Spinal cord (tissue), 10 donors: Measurements from ENCODE around the gene DNAL4. TPM values are rescaled to one million over a fixed set of nuclear protein-coding genes. Genes with fewer than 3 reads are reported as not detected.
A peak's percentile ranks its signal among the peaks of the same experiment; 100 is the strongest.

Experiments
- DNase-seq, 6 donors: peaks; one replicate each; pipeline versions ENCODE4 v3.0.0 to v3.0.0-alpha.2; 2013 to 2015; ENCODE audit warnings: low spot score in 6 of 6, low read depth in 4 of 6
- H3K27ac ChIP-seq: one replicate; pipeline ENCODE4 v1.5.1; 2013; ENCODE audit warnings: low read depth, low read length, control low read depth
- H3K27me3 ChIP-seq: one replicate; pipeline ENCODE4 v1.6.1; 2013; ENCODE audit warnings: low read length; ENCODE audit not compliant: control insufficient read depth, insufficient read depth
- H3K36me3 ChIP-seq: one replicate; pipeline ENCODE4 v1.6.1; 2013; ENCODE audit warnings: low read length; ENCODE audit not compliant: control insufficient read depth, insufficient read depth
- H3K4me1 ChIP-seq: one replicate; pipeline ENCODE4 v1.6.1; 2013; ENCODE audit warnings: low read length; ENCODE audit not compliant: control insufficient read depth, insufficient read depth
- H3K4me3 ChIP-seq: one replicate; pipeline ENCODE4 v1.5.1; 2013; ENCODE audit warnings: low read depth, low read length, control low read depth
- H3K9me3 ChIP-seq: one replicate; pipeline ENCODE4 v1.6.1; 2013; ENCODE audit warnings: low read length; ENCODE audit not compliant: control insufficient read depth, insufficient read depth
- WGBS: methylation state at CpG from one replicate; pipeline ENCODE4 v1.1.5; 2013; ENCODE audit warnings: missing lambda C conversion rate; ENCODE audit not compliant: insufficient coverage; 5-methylcytosine and 5-hydroxymethylcytosine counted together
- polyA plus RNA-seq, 2 donors: library from polyadenylated mRNA; unstranded; fragments of 120-200 nt; gene quantifications; one replicate each; pipeline ENCODE4 v1.2.1, GENCODE V29; 2013; ENCODE audit not compliant: insufficient read length in 2 of 2
- total RNA-seq, 2 donors: library from RNA; depleted of rRNA in 1 of 2; stranded (reverse); fragments of 120-200 nt in 1 of 2; fragments of >200 nt in 1 of 2; gene quantifications; one replicate each; pipeline versions ENCODE4 v1.2.3 to v1.2.4, GENCODE V29; 2013 to 2014
- donor health status: healthy.

The DNAL4 gene
- total and polyA plus RNA-seq, 4 donors = 9.0 to 31.0 (median 21.6) TPM

- H3K9me3 ChIP-seq = no peaks in the 10 kb centered on the region
- H3K27me3 ChIP-seq = no peaks in the 10 kb centered on the region
- peak in 1 of 6 donors; percentile 43 for DNase-seq
- WGBS = 49% methylated on average over 5 of the region's 13 CpGs
- H3K27ac ChIP-seq = no peak overlapping the region
- peaks cover 66% of the 10 kb centered on the region for H3K36me3 ChIP-seq
- H3K4me1 ChIP-seq = peaks cover 41% of the 10 kb centered on the region
- H3K4me3 ChIP-seq = no peak overlapping the region
Measured at GRCh38 chr22:38782402-38783094, 11.4 kb downstream of the DNAL4 start.

GRCh38 chr22:38781033-38781432 lies 12.9 kb downstream of the DNAL4 start:
- peaks cover 71% of the 10 kb centered on the region for H3K36me3 ChIP-seq
- no peak overlapping the region for H3K27ac ChIP-seq
- no peaks in the 10 kb centered on the region for H3K9me3 ChIP-seq
- 86% methylated on average over 11 of the region's 13 CpGs for WGBS
- DNase-seq = peak in 1 of 6 donors; percentile 65
- H3K4me1 ChIP-seq = peaks cover 27% of the 10 kb centered on the region
- H3K4me3 ChIP-seq = no peak overlapping the region
- no peaks in the 10 kb centered on the region for H3K27me3 ChIP-seq

- no peak for DNase-seq
Measured at GRCh38 chr22:38777087-38777671, 16.8 kb downstream of the DNAL4 start.

GRCh38 chr22:38776086-38776485 lies 17.9 kb downstream of the DNAL4 start:
- H3K27ac ChIP-seq = no peak overlapping the region
- no peak for DNase-seq
- no peak overlapping the region for H3K4me3 ChIP-seq
- peaks cover 46% of the 10 kb centered on the region for H3K36me3 ChIP-seq
- H3K9me3 ChIP-seq = no peaks in the 10 kb centered on the region
- H3K4me1 ChIP-seq = peaks cover 13% of the 10 kb centered on the region
- 30% methylated on average over 6 of the region's 6 CpGs for WGBS
- no peaks in the 10 kb centered on the region for H3K27me3 ChIP-seq

More at GRCh38 chr22:38777087-38777671, 16.8 kb downstream of the DNAL4 start:
- H3K27ac ChIP-seq = no peak overlapping the region
- no peak overlapping the region for H3K4me3 ChIP-seq
- no peaks in the 10 kb centered on the region for H3K27me3 ChIP-seq
- WGBS = 85% methylated on average over 22 of the region's 27 CpGs
- H3K9me3 ChIP-seq = no peaks in the 10 kb centered on the region
- H3K4me1 ChIP-seq = peaks cover 16% of the 10 kb centered on the region
- H3K36me3 ChIP-seq = peaks cover 56% of the 10 kb centered on the region

GRCh38 chr22:38775656-38776055 lies 18.3 kb downstream of the DNAL4 start:
- 61% methylated on average over 10 of the region's 13 CpGs for WGBS
- H3K36me3 ChIP-seq = peaks cover 42% of the 10 kb centered on the region
- no peak for DNase-seq

GRCh38 chr22:38774496-38775166 lies 19.3 kb downstream of the DNAL4 start:
- no peak for DNase-seq
- no peak overlapping the region for H3K27ac ChIP-seq
- no peaks in the 10 kb centered on the region for H3K27me3 ChIP-seq
- H3K4me3 ChIP-seq = no peak overlapping the region
- 83% methylated on average over 5 of the region's 11 CpGs for WGBS
- H3K9me3 ChIP-seq = no peaks in the 10 kb centered on the region
- H3K36me3 ChIP-seq = peaks cover 32% of the 10 kb centered on the region
- peaks cover 5% of the 10 kb centered on the region for H3K4me1 ChIP-seq

More at GRCh38 chr22:38775656-38776055, 18.3 kb downstream of the DNAL4 start:
- Histone ChIP-seq H3K4me1 (peaks cover 8% of the 10 kb centered on the region), H3K27me3 (no peaks in the 10 kb centered on the region), H3K27ac (no peak overlapping the region), H3K9me3 (no peaks in the 10 kb centered on the region), H3K4me3 (no peak overlapping the region)

GRCh38 chr22:38773363-38773946 lies 20.5 kb downstream of the DNAL4 start:
- Histone ChIP-seq H3K36me3 (peaks cover 20% of the 10 kb centered on the region), H3K9me3 (no peaks in the 10 kb centered on the region), H3K27me3 (no peaks in the 10 kb centered on the region), H3K4me1 (peaks cover 13% of the 10 kb centered on the region), H3K4me3 (no peak overlapping the region), H3K27ac (no peak overlapping the region)
- DNase-seq = no peak
- 93% methylated on average over 4 of the region's 4 CpGs for WGBS

GRCh38 chr22:38772623-38772873 lies 21.4 kb downstream of the DNAL4 start:
- Histone ChIP-seq H3K27ac (no peak overlapping the region), H3K9me3 (no peaks in the 10 kb centered on the region), H3K4me1 (peaks cover 13% of the 10 kb centered on the region), H3K36me3 (peaks cover 12% of the 10 kb centered on the region), H3K4me3 (no peak overlapping the region), H3K27me3 (no peaks in the 10 kb centered on the region)
- DNase-seq = no peak
- 82% methylated on average over 8 of the region's 8 CpGs for WGBS

- 92% methylated on average over 15 of the region's 16 CpGs for WGBS
- Histone ChIP-seq H3K36me3 (no peaks in the 10 kb centered on the region), H3K4me1 (peaks cover 16% of the 10 kb centered on the region), H3K4me3 (no peak overlapping the region), H3K9me3 (no peaks in the 10 kb centered on the region), H3K27me3 (no peaks in the 10 kb centered on the region), H3K27ac (no peak overlapping the region)
- DNase-seq = no peak
Measured at GRCh38 chr22:38770257-38770949, 23.5 kb downstream of the DNAL4 start.
